Femur (tissue), 1 donor: ENCODE data around the gene LPXN.

Source experiments
- DNase-seq: peaks from one replicate; pipeline ENCODE4 v3.0.0-alpha.2; 2017

Gene LPXN

GRCh38 chr11:58511636-58512035 lies 64.0 kb downstream of the LPXN start:
- no peak for DNase-seq

GRCh38 chr11:58509748-58510147 lies 65.9 kb downstream of the LPXN start:
- DNase-seq, result no peak

- no peak for DNase-seq
Measured at GRCh38 chr11:58508814-58509213, 66.8 kb downstream of the LPXN start.

GRCh38 chr11:58508005-58508404 lies 67.7 kb downstream of the LPXN start, which contains the start of gene OR5B21:
Gene OR5B21, minus strand, starts transcription at chr11:58508105. Its CDS starts 0 bp downstream, at chr11:58508105.
- no peak for DNase-seq

GRCh38 chr11:58507355-58507754 lies 68.3 kb downstream of the LPXN start:
- no peak for DNase-seq

- DNase-seq, result no peak
Measured at GRCh38 chr11:58506935-58507334, 68.7 kb downstream of the LPXN start.

- no peak for DNase-seq
Measured at GRCh38 chr11:58505849-58506248, 69.8 kb downstream of the LPXN start.

GRCh38 chr11:58504232-58504631 lies 71.4 kb downstream of the LPXN start:
- no peak for DNase-seq

- no peak for DNase-seq
Measured at GRCh38 chr11:58503361-58503856, 72.2 kb downstream of the LPXN start.

GRCh38 chr11:58502004-58502403 lies 73.7 kb downstream of the LPXN start:
- DNase-seq, result no peak

GRCh38 chr11:58498464-58498863 lies 77.2 kb downstream of the LPXN start:
- peak; percentile 19 for DNase-seq

GRCh38 chr11:58497951-58498350 lies 77.7 kb downstream of the LPXN start:
- no peak for DNase-seq

- DNase-seq, result no peak
Measured at GRCh38 chr11:58495906-58496305, 79.8 kb downstream of the LPXN start.

GRCh38 chr11:58494101-58494500 lies 81.6 kb downstream of the LPXN start:
- DNase-seq, result no peak

GRCh38 chr11:58493676-58494075 lies 82.0 kb downstream of the LPXN start:
- DNase-seq, result no peak

GRCh38 chr11:58490827-58491226 lies 84.8 kb downstream of the LPXN start:
- no peak for DNase-seq

GRCh38 chr11:58487170-58487569 lies 88.5 kb downstream of the LPXN start:
- DNase-seq, result no peak

- no peak for DNase-seq
Measured at GRCh38 chr11:58485961-58486360, 89.7 kb downstream of the LPXN start.
